NCI-H345 treated with DMSO at 0.1 percent for 48 hours (cell line): Measurements from ENCODE around the gene ZFYVE28.
"Not testable (repeated sequence)": the region's sequence is repeated elsewhere in the genome, so short reads cannot be mapped to it uniquely, and the experiment has no call there.

Experiments used
- DNase-seq: peaks from one replicate; lab custom pipeline; 2025; ENCODE audit not compliant: unreplicated experiment; lab: John Stamatoyannopoulos, UW

ZFYVE28 gene

GRCh38 chr4:2393353-2394270 lies 24.8 kb downstream of the ZFYVE28 start:
- no peak for DNase-seq

DNA sequence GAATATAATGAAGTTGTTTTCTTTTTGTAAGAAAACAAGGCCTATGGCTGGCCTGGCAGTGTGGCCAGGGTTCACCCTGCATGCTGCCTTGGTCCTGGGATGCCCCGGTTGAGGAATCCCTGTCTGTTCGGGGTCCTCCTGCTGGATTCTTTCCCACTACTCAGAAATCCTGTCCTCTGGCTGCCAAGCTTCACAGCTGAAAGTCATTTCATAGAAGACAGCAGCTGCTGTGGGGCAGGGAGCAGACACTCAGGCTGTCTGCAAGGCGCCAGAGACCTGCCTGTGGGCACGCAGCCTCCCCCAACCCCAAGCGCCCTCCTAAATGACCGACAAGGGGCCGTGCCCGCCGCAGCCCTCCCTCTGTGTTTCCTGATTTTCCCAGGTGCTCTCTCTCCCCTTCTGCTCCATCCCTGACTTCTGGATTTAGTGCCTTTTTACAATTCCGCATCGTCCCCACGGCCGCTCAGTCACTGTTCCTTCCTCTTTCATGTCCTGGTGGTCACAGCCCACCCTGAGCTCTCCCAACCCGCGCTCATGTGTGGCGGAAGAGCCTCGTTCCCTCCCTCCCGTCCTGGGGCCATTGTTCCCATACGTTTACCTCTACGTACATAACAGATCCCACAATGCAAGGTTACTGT lies 27.5 kb downstream of the ZFYVE28 start:
- DNase-seq: no peak

GRCh38 chr4:2390146-2390545 lies 28.3 kb downstream of the ZFYVE28 start:
- no peak for DNase-seq

DNA sequence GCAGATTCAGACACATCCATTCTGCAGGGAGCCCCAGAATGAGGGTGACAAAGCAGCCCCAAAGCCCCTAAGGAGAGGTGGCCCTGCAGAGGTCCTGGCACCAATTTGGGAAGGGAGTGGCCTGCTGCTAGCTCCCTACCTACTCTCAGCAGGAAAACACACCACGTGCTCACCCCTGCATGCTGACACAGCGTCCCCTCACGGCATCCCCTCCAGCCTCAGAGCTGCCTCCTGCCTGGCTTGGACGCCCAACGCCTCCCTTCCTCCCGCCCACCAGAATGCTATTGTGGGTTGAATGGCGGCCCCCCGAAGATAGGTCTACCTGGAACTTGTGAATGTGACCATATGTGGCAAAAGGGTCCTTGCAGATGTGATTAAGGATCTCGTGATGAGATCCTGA lies 28.8 kb downstream of the ZFYVE28 start:
- DNase-seq: no peak

DNA sequence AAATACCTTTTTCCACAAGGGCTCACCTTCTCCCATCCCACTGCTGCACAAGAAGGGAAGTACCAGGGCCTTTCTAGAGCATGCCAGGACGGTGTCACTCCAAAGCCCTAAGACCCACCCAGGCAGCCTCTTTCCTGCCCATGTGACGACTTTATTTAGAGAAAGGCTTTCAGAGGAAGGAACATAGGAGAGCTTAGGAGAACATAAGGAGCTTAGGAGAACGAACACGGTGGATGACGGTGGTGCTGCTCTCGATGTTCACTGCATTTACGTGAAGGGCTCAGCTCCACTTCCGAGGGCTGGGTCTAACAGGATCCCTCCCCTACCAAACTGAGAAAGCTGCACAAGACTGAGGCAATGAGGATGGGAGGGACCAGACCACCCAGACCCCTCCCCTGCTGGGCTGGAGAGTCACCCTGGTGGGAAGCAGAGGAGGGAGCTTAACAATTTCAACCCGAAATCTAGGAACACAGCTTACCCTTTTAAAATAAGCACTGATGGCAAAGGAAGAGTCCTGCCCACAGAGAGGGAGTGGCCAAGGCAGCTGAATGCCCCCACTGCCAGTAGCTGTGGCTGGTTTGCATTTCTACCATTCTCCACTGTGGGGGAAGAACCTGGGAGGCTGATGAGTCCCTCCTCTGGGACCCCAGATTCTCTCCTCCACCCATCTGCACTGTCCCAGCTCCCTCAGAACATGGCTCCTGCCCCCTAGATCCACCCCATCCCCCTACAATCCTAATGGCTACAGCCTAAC lies 29.8 kb downstream of the ZFYVE28 start:
- no peak for DNase-seq

- DNase-seq: no peak
These were observed 30.6 kb downstream of the ZFYVE28 start for GRCh38 chr4:2387829-2388228.

DNA sequence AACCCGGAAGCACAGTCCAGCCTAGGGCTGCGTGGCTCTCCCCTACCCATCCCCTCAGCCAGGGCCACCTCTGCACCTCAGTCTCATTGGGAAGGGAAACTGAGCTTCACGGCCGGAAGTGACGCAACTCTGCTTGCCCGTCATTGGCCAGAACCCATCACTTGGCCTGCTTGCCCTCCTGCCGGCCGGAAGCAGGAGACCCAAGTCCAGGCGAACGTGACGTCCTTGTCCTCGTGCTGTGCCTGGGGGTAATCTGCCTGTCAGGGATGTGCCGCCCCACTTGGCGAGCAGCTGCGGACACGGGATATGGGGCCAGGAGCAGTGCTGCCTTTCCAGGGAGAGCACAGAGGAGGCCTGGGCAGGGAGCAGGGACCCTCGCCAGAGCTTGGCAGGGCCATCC lies 31.2 kb downstream of the ZFYVE28 start:
- no peak for DNase-seq

- no peak for DNase-seq
These were observed 31.7 kb downstream of the ZFYVE28 start for GRCh38 chr4:2386717-2387116.

DNA sequence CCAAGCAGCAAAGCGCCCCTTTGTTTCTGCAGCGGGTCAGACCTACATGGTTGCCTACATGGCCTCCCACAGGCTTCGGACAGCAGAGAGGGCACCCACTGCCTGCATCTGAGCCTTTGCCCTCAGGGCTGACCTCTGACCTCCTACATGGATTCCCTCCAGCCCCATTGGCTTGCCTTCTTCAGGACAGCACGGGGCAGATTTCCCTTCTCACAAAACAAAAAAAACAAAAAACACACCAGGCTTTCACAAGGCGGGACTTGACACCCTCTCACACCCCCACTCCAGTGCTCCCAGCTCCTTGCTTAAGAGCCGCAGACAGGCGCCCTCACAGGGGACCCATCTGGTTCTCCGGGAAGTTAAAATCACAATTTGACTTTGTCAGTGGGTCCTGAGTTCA lies 32.9 kb downstream of the ZFYVE28 start:
- no peak for DNase-seq

DNA sequence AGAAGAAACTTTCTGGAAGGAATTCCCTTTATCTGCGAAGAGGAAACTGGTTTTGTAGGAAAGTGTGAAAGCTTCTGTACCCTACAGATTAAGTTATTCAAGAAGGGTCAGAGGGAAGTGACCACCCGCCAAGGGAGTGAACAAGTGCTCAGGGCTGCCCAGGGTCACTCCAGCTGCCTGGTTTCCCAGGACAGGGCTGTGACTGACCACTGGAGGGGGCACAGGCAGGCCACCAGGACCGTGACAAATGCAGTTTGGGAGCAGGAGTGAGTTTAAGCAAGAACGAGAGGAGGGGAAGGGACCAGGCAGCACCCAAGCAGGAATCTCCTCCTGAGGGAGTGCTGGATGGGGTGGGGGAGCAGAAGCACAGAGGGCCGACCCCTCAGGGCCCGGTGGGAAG lies 34.2 kb downstream of the ZFYVE28 start:
- DNase-seq: no peak

- DNase-seq: no peak
These were observed 34.7 kb downstream of the ZFYVE28 start for GRCh38 chr4:2383760-2384159.

DNA sequence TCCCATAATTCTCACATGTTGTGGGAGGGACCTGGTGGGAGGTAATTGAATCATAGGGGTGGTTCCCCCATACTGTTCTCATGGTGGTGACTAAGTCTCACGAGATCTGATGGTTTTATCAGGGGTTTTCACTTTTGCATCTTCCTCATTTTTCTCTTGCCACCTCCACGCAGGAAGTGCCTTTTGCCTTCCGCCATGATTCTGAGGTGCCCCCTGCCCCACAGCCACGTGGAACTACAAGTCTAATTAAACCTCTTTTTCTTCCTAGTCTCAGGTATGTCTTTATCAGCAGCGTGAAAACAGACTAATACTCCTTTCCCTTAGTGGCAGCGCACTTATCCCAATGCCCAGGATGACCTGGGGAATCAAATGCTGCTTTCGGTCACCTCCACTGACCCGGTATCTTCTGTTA lies 35.2 kb downstream of the ZFYVE28 start:
- DNase-seq: not testable (repeated sequence)

GRCh38 chr4:2382769-2383202 lies 35.7 kb downstream of the ZFYVE28 start:
- DNase-seq: not testable (repeated sequence)

DNA sequence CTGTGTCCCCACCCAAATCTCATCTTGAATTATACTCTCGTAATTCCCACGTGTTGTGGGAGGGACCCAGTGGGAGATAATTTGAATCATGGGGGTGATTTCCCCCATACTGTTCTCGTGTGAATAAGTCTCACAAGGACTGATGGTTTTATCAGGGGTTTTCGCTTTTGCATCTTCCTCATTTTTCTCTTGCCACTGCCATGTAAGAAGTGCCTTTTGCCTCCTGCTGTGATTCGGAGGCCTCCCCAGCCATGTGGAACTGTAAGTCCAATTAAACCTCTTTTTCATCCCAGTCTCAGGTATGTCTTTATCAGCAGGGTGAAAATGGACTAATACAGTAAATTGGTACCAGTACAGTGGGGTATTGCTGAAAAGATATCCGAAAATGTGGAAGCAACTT lies 37.9 kb downstream of the ZFYVE28 start:
- not testable (repeated sequence) for DNase-seq

DNA sequence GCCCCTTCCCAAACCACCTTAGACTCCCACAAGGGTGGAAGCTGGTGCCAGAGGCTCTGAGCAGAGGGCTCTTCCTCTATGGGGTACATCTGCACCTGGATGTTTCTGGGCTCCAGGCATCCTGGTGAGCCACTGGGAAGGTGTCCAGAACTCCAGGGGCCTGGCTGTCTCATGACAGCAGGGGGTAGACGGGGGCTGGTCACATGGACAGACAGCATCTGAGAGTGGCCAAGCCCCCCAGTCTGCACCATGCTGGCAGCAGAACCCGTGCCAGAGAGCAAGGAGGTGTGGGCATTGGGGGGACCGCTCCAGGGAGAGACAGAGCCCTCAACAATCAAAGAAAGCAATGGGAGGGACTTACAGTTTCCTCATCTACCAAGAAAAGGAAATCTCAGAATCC lies 39.5 kb downstream of the ZFYVE28 start:
- no peak for DNase-seq

DNA sequence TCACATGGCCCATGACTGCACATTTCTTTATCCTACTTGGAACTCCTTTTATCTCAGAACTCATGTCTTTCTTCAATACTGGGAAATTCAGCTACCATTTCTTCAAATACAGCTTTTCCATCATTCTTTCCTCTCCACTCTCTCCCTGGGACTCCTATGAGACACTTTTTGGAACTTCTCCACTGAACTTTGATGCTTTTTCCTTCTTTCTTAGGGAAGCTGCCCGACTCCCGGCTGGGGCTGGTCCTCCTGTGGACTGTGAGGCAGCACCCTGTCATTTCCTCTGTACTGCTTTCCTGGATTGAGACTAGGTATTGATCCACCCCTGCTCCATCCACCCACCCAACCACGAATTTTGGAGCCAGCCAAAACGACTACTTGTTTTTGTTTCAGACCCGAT lies 40.0 kb downstream of the ZFYVE28 start:
- DNase-seq: no peak

- no peak for DNase-seq
These were observed 41.2 kb downstream of the ZFYVE28 start for GRCh38 chr4:2377241-2377640.

GRCh38 chr4:2375427-2375826 lies 43.0 kb downstream of the ZFYVE28 start:
- no peak for DNase-seq

- no peak for DNase-seq
These were observed 44.9 kb downstream of the ZFYVE28 start for GRCh38 chr4:2373532-2373931.

- DNase-seq: no peak
These were observed 45.9 kb downstream of the ZFYVE28 start for GRCh38 chr4:2372488-2373030.

GRCh38 chr4:2371765-2372487 lies 46.5 kb downstream of the ZFYVE28 start:
- DNase-seq: no peak
